ENCODE data around the gene PPTC7. TPM values are rescaled to one million over a fixed set of nuclear protein-coding genes. Genes with fewer than 3 reads are reported as not detected.

Gene PPTC7
- total and polyA plus RNA-seq, 2 of the 4 experiments (the other 2 are of a cell fraction): 4.1 to 6.8 TPM

- no peak overlapping the region for H3K9ac ChIP-seq (ENCODE audit: low read depth, low read length)
- intact Hi-C loops (cut with micrococcal nuclease): loop anchor here (1.0 kb wide), 1 partner anchor 15 kb away; no protein-coding TSS in a partner anchor
- peaks cover 38% of the 10 kb centered on the region for H4K20me1 ChIP-seq (ENCODE audit: insufficient read depth, low read length)
- TF ChIP-seq RAD21 (IDR thresholded peaks at IDR 0.05; ENCODE audit: low read length) (no peak), RFX5 (IDR thresholded peaks at IDR 0.05; ENCODE audit: low read depth, low read length) (no peak), MAFK (IDR thresholded peaks at IDR 0.05; ENCODE audit: low read depth, low read length) (no peak), MXI1 (IDR thresholded peaks at IDR 0.05; ENCODE audit: borderline replicate concordance, low read depth, low read length) (no peak), ELK1 (IDR thresholded peaks at IDR 0.05; ENCODE audit: borderline replicate concordance, low read depth, low read length) (no peak), NFE2L2 (IDR thresholded peaks at IDR 0.05; ENCODE audit: low read depth, low read length) (no peak), RCOR1 (IDR thresholded peaks at IDR 0.05; ENCODE audit: insufficient replicate concordance, low read length) (no peak), SMC3 (IDR thresholded peaks at IDR 0.05; ENCODE audit: low read depth, low read length) (no peak), MAZ (IDR thresholded peaks at IDR 0.05; ENCODE audit: borderline replicate concordance, low read depth, low read length) (no peak), USF2 (IDR thresholded peaks at IDR 0.05; ENCODE audit: low read depth, low read length) (no peak), POLR2A (IDR thresholded peaks at IDR 0.05; ENCODE audit: low read depth, low read length) (no peak), CHD1 (IDR thresholded peaks at IDR 0.05; ENCODE audit: low read depth, low read length) (no peak), CTCF (conservative IDR thresholded peaks at IDR 0.05; ENCODE audit: low read depth, low read length) (no peak), CEBPB (IDR thresholded peaks at IDR 0.05; ENCODE audit: low read depth, low read length) (no peak), BHLHE40 (IDR thresholded peaks at IDR 0.05; ENCODE audit: low read depth, low read length) (no peak), FOS (IDR thresholded peaks at IDR 0.05; ENCODE audit: low read depth, low read length) (no peak)
- no peak overlapping the region for H3K4me2 ChIP-seq (ENCODE audit: low read depth, low read length)
- ATAC-seq (ENCODE audit: low read depth) (no peak), DNase-seq (no peak)
- 0 out of 2 replicates have a peak, but pooled peaks cover 2% of the 10 kb centered on the region for H3K36me3 ChIP-seq (ENCODE audit: control insufficient read depth, insufficient read depth, low read length)
- peaks cover 10% of the 10 kb centered on the region for H3K4me1 ChIP-seq (ENCODE audit: control insufficient read depth, insufficient read depth, low read length)
- no peak overlapping the region for H4K91ac ChIP-seq (ENCODE audit: insufficient read depth, low read depth, low read length)
- no peak overlapping the region for H4K5ac ChIP-seq (ENCODE audit: low read depth, low read length)
- no peak overlapping the region for H3K56ac ChIP-seq (ENCODE audit: extremely low read depth, insufficient read depth, low read length)
- no peak overlapping the region for H3K14ac ChIP-seq (replicated peaks; ENCODE audit: low read depth, low read length)
- H3K4ac ChIP-seq (ENCODE audit: low read depth, low read length): no peak overlapping the region
- no peak overlapping the region for H3K4me3 ChIP-seq (ENCODE audit: insufficient read depth, low read depth, low read length)
- no peak overlapping the region for H3K18ac ChIP-seq (ENCODE audit: low read depth, low read length)
- BruUV-seq (replicated peaks): no TSS peak
- H2AK9ac ChIP-seq (replicated peaks; ENCODE audit: low read depth, low read length, poor library complexity): no peak overlapping the region
- no peak overlapping the region for H3K27ac ChIP-seq (ENCODE audit: insufficient read depth, low read length)
- H3K9me1 ChIP-seq (ENCODE audit: insufficient read depth, low read length): peaks cover 10% of the 10 kb centered on the region
- H2BK5ac ChIP-seq (ENCODE audit: low read depth, low read length, poor library complexity, severe bottlenecking): no peak overlapping the region
- ChIA-PET POLR2A (ENCODE audit: unreplicated experiment) (interaction anchor here (0.6 kb wide), 1 partner anchor 14 kb away, joined by 6 read pairs; no protein-coding TSS in a partner anchor), CTCF (interaction anchor here (1.2 kb wide), 1 partner anchor 107 kb away, joined by 4 read pairs; the partner anchor contains the start of genes FAM216A and GPN3)
- H3K79me1 ChIP-seq (ENCODE audit: low read depth in 1 of 2, low read length in 2 of 2): peaks cover 14 to 44% of the 10 kb centered on the region in 2 experiments
- no peak overlapping the region for H2BK20ac ChIP-seq (ENCODE audit: low read depth, low read length)
- no peak overlapping the region for H2BK15ac ChIP-seq (ENCODE audit: low read depth, low read length)
- no peak overlapping the region for H3K23ac ChIP-seq (ENCODE audit: low read depth, low read length)
- H2BK120ac ChIP-seq (ENCODE audit: low read depth, low read length): no peak overlapping the region
- H2AK5ac ChIP-seq (ENCODE audit: low read depth, low read length): no peak overlapping the region
- peaks cover 5% of the 10 kb centered on the region for H3K9me3 ChIP-seq (ENCODE audit: control insufficient read depth, insufficient read depth, low read length)
- no peak overlapping the region for H4K8ac ChIP-seq (ENCODE audit: low read depth in 2 of 2, low read length in 2 of 2)
- H3K27me3 ChIP-seq (ENCODE audit: control insufficient read depth, insufficient read depth, low read length): no peaks in the 10 kb centered on the region
- no peak overlapping the region for H2AFZ ChIP-seq (replicated peaks; ENCODE audit: low read length, poor library complexity)
- WGBS, 2 experiments (ENCODE audit: extremely low coverage in 2 of 2, insufficient read length in 1 of 2): 67% methylated on average over 1 of the region's 1 CpG; no CpG with 5 or more reads in 1 of the 2 experiments
- in situ Hi-C loops (cut with MboI; ENCODE audit: low sequenced_read_pairs): no loop called here
- dilution Hi-C loops (cut with HindIII; ENCODE audit: low sequenced_read_pairs, unreplicated experiment): no loop called here
These were observed 7.8 kb downstream of the PPTC7 start for GRCh38 chr12:110575326-110575725.
